SK-N-MC (cell line): ENCODE data around the gene PAXX.

Experiments used
- DNase-seq: peaks from one replicate; pipeline ENCODE4 v3.0.0-alpha.2; 2011; ENCODE audit warnings: low read depth, low spot score
- H3K27ac ChIP-seq: fragments of 200-600 bp; sonication (generic); 2 replicates; pipeline ENCODE4 v1.5.1; 2016; ENCODE audit warnings: mixed run types
- H3K36me3 ChIP-seq: fragments of 200-600 bp; sonication (generic); 2 replicates; pipeline ENCODE4 v1.6.1; 2017; ENCODE audit warnings: antibody characterized with exemption, low read length, mixed read lengths; ENCODE audit not compliant: insufficient read depth
- H3K4me3 ChIP-seq: fragments of 200-600 bp; sonication (generic); 2 replicates; pipeline ENCODE4 v1.5.1; 2016
- H3K9ac ChIP-seq: fragments of 200-600 bp; sonication (generic); 2 replicates; pipeline ENCODE4 v1.8.0; 2017; ENCODE audit warnings: mixed run types, mixed read lengths; ENCODE audit not compliant: insufficient read length
- H3K9me3 ChIP-seq: fragments of 200-600 bp; sonication (generic); 2 replicates; pipeline ENCODE4 v1.6.1; 2017; ENCODE audit warnings: low read depth, mild to moderate bottlenecking, antibody characterized with exemption, low read length, moderate library complexity, mixed read lengths
- EZH2 ChIP-seq: fragments of 200-600 bp; sonication (generic); IDR thresholded peaks from one replicate; pipeline ENCODE4 v1.6.1; 2017; ENCODE audit warnings: antibody characterized with exemption
- FOXP2 ChIP-seq: optimal IDR thresholded peaks from 2 replicates; pipeline ENCODE3; 2011; ENCODE audit warnings: mild to moderate bottlenecking, moderate library complexity; ENCODE audit not compliant: insufficient read depth; ENCODE audit errors: extremely low read length, control extremely low read depth
- POLR2AphosphoS5 ChIP-seq: IDR thresholded peaks from 2 replicates; pipeline ENCODE4 v1.6.1; 2012; ENCODE audit warnings: mild to moderate bottlenecking, low read depth, low read length, borderline replicate concordance

The PAXX gene

DNA sequence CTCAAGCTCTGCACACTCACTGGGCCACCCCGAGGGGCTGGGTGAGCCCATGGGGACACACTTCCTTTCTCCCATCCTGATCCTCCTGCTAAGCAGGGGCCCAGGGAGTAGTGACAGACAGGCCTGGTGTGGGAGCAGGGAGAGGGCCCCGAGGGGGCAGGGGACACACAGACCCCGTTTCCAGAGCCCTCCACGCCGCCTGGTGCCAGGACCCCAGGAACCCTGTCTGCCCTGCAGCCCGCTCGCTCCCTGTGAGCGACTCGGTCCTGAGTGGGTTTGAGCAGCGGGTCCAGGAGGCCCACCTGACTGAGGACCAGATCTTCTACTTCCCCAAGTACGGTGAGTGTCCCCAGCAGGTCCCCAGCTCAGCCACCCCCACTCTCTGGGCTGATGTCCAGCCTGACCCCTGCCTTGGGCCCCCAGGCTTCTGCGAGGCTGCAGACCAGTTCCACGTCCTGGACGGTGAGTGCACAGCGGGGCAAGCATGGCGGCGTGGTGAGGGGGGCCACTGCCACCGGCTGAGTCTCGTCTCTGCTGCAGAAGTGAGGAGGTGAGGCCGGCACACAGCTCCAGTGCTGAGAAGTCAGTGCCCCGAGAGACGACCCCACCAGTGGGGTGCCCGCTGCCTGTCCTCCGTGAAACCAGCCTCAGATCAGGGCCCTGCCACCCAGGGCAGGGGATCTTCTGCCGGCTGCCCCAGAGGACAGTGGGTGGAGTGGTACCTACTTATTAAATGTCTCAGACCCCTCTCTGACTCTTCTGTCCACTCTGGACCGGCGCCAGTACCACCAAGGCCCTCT, 45.8 kb upstream of the PAXX start:
- Histone ChIP-seq H3K9ac (no peak overlapping the region), H3K36me3 (peaks cover 13% of the 10 kb centered on the region; the same call in 1 of the 2 replicates), H3K4me3 (no peak overlapping the region), H3K9me3 (no peaks in the 10 kb centered on the region), H3K27ac (no peak overlapping the region)
- TF ChIP-seq FOXP2 (no peak), EZH2 (no peak), POLR2AphosphoS5 (no peak)
- no peak for DNase-seq

DNA sequence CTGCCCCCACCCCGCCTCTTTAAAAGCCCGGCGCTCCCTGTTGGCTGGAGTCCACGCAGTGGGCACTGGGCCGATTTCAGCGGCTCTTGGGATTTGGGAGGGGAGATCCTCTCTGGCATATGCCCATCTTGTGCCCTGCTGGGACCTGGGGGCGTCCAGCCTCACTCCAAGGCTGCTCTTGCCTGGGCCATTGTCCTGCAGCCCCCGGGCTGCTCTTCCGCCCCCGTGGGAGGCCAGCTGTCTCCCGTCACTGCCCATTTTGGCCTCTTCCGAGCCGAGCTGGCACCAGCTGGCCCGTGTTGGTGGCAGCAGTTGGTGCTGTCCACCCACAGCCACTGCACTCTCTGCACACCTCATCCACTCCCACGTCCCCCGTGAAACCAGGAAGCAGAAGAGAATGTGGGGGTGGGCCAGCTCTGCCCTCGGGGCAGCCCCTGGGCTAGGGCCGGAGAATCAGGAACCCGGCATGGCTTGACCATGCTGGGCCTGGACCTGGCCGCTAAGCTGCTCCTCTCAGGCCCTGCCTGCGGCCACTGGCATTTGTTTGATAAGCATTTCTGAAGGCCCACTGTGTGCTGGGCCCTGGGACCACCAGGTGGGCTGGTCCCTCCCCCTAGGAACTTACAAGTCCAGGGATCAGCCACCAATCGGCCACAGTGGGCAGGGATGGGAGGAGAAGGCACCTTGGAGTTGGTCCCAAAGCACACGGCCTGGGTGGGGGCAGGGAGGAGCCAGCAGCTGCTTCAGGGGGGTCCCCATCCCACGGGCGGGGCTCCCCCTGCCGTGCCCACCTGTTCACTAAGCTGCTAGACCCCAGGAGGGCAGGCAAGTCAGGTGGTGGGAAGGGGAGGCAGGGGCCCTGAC, 45.0 kb upstream of the PAXX start:
- Histone ChIP-seq H3K9me3 (no peaks in the 10 kb centered on the region), H3K36me3 (peaks cover 5% of the 10 kb centered on the region; the same call in 1 of the 2 replicates), H3K27ac (no peak overlapping the region), H3K4me3 (no peak overlapping the region), H3K9ac (no peak overlapping the region)
- TF ChIP-seq FOXP2 (no peak), EZH2 (no peak), POLR2AphosphoS5 (no peak)
- no peak for DNase-seq

DNA sequence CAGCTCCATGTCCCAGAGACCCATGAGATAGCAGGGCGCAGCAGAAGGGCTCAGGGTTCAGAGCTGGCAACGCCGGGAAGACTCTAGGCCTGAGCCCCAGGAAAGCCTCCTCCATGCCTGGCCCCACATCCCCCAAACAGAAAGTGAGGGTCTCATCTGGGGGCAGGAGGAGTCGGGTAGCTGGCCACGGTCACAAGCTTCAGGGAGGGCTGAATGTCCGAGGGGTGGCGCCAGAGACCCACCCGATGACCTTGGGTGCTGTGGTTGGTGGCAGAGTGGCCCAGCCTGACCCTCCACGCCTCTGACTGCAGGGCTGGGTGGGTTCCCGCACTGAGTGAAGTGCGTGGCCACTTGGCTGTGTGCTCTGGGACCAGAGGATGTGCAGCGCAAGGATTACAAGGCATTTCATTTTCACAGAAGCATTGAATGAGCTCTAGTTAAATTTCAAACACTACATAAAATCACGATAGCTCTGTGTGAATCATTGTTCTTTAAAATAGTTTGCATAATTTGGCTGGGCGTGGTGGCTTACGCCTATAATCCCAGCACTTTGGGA, 44.2 kb upstream of the PAXX start:
- no peak overlapping the region for H3K27ac ChIP-seq
- H3K9me3 ChIP-seq, result no peaks in the 10 kb centered on the region
- DNase-seq, result no peak
- H3K4me3 ChIP-seq, result no peak overlapping the region
- H3K36me3 ChIP-seq, result no peaks in the 10 kb centered on the region; the same call in 1 of the 2 replicates
- TF ChIP-seq POLR2AphosphoS5 (no peak), EZH2 (no peak), FOXP2 (no peak)
- no peak overlapping the region for H3K9ac ChIP-seq

DNA sequence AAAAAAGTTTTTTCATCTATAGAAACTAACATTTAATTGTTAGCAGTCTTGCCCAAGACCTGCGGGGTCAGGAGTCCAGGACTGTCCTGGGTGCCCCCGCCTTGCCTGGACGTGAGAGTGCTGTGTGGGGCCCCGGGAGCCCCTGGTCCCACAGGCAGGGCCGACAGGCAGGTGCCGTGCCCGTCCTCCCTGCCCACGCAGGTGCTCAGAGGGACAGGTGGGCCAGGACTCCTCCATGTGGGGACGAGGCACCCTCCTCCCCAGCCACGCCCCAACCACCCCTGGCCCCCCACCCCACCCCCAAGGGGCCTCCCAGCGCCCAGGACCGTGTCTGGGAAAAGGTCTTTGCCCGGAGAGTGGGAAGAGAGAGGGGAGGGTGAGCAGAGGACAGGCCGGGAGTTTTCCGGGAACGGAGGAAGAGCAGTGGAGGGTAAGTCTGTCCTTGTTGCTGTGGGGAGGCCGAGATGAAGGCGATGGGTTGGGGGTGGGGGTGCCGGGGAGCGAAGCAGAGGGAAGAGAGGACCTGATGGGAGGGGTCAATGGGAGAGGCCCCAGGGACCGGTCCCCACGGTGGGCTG, 42.9 kb upstream of the PAXX start:
- no peak overlapping the region for H3K27ac ChIP-seq
- peak overlapping the region; percentile 55 for H3K9ac ChIP-seq
- H3K36me3 ChIP-seq, result no peaks in the 10 kb centered on the region
- TF ChIP-seq POLR2AphosphoS5 (no peak), FOXP2 (no peak), EZH2 (no peak)
- H3K9me3 ChIP-seq, result no peaks in the 10 kb centered on the region
- peak overlapping the region; percentile 94 for H3K4me3 ChIP-seq
- no peak for DNase-seq

DNA sequence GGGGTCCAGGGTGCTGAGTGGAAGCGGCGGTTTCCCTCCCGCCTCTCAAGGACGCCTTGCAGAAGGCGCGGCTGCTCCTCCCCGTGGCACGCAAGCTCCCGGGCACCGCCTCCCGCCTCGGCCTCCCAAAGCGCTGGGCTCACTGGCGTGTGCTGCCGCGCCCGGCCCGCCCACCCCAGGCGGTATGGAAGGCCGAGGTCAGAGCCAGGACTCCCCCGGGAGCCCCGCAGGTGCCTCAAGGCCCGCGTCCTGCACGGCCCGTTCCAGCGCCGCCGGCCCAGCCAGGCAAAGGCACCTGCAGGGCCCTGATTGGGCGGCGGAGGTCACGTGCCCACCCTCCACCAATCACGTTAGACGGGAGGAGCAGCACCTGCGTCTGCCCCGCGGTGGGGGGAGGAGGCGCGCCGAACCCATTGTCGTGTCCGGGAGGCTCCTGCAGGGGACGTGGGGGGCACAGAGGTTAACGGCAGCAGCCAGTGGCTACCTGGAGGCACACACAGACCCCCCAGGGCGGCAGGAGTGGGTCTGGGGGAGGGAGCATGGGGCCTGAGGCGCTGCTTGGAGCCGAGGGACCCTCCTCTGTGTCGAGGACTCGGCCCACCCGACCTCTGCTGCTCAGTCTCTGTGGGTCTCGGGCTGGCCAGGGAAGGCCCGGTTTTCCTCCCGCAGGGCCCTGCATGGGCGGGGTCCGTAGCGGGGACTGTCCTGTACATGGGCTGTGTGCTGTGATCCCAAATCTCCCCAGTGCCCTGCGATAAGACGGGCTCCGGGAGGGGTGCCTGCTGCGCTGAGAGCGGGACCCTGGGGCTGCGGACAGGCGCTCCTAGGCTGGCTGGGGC, 42.2 kb upstream of the PAXX start:
- TF ChIP-seq POLR2AphosphoS5 (peak; percentile 93), FOXP2 (no peak)
- peak overlapping the region; percentile 81 for H3K9ac ChIP-seq
- no peaks in the 10 kb centered on the region for H3K36me3 ChIP-seq
- no peaks in the 10 kb centered on the region for H3K9me3 ChIP-seq
- H3K4me3 ChIP-seq, result peak overlapping the region; percentile 94
- H3K27ac ChIP-seq, result peak overlapping the region; percentile 81
- DNase-seq, result peak; percentile 20

DNA sequence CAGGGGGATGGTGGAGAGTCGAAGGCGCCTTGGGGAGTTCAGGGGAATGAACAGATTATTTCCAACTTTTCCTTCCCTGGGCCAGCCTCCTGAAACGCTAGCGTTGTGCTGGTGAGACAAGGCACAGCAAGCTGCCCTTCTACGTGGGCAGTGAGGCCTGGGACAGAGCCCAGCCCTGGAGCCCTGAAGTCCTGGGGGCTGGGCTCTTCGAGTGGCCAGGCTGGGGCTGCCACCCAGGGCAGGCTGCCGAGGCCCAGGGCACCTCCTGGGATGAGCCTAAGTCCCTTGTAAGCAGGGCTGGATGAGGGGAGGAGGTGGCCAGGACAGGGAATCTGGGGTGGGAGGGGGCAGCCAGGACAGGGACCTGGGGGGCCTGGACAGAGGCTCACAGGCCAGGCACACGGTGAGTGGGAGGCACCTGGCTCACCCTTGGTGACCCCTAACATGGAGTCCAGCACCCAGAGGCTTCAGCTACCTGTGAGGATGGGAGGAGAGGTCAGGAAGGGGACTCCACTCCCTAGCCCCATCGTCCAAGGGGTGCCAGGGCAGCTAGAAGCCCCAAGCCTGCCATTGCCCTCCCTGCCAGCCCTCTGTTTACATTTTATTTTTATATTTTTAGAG, 41.5 kb upstream of the PAXX start:
- H3K36me3 ChIP-seq, result no peaks in the 10 kb centered on the region
- H3K9ac ChIP-seq, result peak overlapping the region; percentile 81
- no peak for TF ChIP-seq POLR2AphosphoS5
- TF ChIP-seq EZH2, result no peak
- no peak for TF ChIP-seq FOXP2
- H3K9me3 ChIP-seq, result no peaks in the 10 kb centered on the region
- DNase-seq, result no peak
- H3K27ac ChIP-seq, result peak overlapping the region; percentile 81
- peak overlapping the region; percentile 94 for H3K4me3 ChIP-seq

DNA sequence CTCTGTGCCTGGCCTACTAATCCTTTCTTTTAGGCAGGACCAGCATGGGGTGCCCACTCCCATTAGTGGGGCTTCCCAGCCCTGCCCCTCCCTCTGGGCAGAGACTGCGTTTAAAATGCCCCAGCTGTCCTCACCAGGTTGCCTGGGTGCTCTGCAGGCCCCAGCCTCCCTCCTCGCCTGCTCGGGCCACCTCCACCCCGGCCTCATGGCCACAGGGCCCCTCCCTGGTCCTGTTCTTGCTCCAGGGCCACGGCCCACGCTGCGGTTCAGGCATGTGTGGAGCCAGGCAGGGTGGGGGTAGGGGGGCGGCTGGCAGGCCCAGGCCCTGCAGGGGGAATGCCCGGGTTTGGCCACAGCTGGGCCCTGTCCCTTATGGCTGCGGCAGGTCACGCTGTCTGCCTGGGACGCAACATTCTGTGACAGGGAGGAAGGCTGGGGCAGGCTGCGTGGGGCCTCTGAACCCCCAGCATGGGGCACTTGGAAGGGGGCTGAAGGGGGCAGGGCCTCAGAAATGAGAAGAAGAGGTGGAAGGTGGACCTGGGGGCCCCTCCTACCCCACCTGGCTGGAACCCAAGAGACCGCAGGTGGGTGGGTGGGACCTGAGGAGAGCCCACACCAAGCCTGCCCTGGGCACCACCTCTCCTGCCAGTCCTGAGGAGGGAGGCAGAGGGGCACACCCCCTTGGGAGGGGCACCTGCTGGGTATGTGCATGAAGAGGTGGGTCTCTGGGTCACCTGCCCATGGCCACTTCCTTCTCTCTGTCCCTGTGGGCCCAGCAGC, 40.5 kb upstream of the PAXX start, which contains the start of gene LCN12:
Gene LCN12 (plus strand): TSS at position 733 of the 780 bp plus-strand sequence. CDS start 55 bp downstream, outside the sequence.
- no peaks in the 10 kb centered on the region for H3K9me3 ChIP-seq
- H3K36me3 ChIP-seq, result no peaks in the 10 kb centered on the region
- no peak for TF ChIP-seq POLR2AphosphoS5
- no peak for TF ChIP-seq EZH2
- TF ChIP-seq FOXP2, result no peak
- H3K9ac ChIP-seq, result no peak within 1 kb of the TSS
- no peak for DNase-seq
- no peak within 1 kb of the TSS for H3K4me3 ChIP-seq
- H3K27ac ChIP-seq, result no peak within 1 kb of the TSS
